ENCODE measurements around the gene AS3MT. TPM values are rescaled to one million over a fixed set of nuclear protein-coding genes. Genes with fewer than 3 reads are reported as not detected.

AS3MT gene
- total RNA-seq, 1 experiment from 2014 or later, result 9.3 TPM

DNA sequence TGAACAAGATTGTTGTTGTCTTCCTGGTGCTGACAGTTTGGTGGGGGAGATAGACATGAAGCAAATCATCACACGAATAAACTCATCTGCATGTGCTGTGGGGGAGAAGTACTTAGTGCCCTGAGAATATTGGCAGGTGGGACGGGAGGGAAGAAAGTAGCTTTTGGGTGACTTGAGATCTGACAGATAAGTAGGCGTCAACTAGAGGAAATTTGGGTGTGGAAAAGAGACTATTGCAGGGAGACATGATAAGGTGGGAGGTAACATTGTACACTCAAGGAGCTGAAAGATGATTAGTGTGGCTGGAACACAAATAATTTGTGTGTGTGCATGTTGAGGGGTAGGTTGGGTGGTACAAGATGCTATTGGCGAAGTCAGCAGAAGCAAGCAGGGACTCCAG, 78.9 kb downstream of the AS3MT start (continued):
- no peak for TF ChIP-seq ZBTB21 (CRISPR knock-in tag; IDR thresholded peaks at IDR 0.05; ENCODE audit: borderline replicate concordance)
- TF ChIP-seq, protein P1, sequence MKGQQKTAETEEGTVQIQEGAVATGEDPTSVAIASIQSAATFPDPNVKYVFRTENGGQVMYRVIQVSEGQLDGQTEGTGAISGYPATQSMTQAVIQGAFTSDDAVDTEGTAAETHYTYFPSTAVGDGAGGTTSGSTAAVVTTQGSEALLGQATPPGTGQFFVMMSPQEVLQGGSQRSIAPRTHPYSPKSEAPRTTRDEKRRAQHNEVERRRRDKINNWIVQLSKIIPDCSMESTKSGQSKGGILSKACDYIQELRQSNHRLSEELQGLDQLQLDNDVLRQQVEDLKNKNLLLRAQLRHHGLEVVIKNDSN (CRISPR knock-in tag; IDR thresholded peaks at IDR 0.05), result no peak
- TF ChIP-seq, protein P2, sequence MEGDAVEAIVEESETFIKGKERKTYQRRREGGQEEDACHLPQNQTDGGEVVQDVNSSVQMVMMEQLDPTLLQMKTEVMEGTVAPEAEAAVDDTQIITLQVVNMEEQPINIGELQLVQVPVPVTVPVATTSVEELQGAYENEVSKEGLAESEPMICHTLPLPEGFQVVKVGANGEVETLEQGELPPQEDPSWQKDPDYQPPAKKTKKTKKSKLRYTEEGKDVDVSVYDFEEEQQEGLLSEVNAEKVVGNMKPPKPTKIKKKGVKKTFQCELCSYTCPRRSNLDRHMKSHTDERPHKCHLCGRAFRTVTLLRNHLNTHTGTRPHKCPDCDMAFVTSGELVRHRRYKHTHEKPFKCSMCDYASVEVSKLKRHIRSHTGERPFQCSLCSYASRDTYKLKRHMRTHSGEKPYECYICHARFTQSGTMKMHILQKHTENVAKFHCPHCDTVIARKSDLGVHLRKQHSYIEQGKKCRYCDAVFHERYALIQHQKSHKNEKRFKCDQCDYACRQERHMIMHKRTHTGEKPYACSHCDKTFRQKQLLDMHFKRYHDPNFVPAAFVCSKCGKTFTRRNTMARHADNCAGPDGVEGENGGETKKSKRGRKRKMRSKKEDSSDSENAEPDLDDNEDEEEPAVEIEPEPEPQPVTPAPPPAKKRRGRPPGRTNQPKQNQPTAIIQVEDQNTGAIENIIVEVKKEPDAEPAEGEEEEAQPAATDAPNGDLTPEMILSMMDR (IDR thresholded peaks at IDR 0.05), result no peak

DNA sequence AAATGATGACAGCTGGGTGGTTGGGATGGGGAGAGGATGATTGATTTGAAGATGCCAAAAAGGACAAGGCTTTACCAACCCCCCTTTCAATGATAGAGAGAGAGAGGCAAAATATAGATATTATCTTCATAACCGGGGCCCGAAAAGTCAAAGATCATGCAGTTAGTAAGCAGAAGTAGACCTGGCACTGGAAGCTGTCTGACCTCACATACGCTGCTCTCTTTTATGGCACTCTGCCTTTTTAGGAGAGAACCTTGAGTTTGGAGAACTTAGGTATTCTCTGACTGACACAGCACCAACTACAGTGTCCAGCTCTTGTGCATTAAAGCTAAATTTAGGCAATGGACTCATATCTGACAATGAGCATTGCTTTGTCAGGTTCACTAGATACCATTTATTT, 79.5 kb downstream of the AS3MT start:
- Mint-ChIP-seq H3K4me1 (peaks cover 11% of the 10 kb centered on the region), H3K36me3 (no peaks in the 10 kb centered on the region), H3K4me3 (no peak overlapping the region), H3K27ac (no peak overlapping the region), H3K27me3 (ENCODE audit: low read depth) (no peaks in the 10 kb centered on the region), H3K9me3 (no peaks in the 10 kb centered on the region)
- TF ChIP-seq ZBTB21 (CRISPR knock-in tag; IDR thresholded peaks at IDR 0.05; ENCODE audit: borderline replicate concordance) (no peak), ZNF396 (CRISPR knock-in tag; IDR thresholded peaks at IDR 0.05; ENCODE audit: borderline replicate concordance) (no peak), JUN (CRISPR knock-in tag; IDR thresholded peaks at IDR 0.05) (no peak), SP1 (CRISPR knock-in tag; conservative IDR thresholded peaks at IDR 0.05) (no peak), ZNF317 (CRISPR knock-in tag; IDR thresholded peaks at IDR 0.05; ENCODE audit: borderline replicate concordance, low read depth) (no peak)
- TF ChIP-seq, protein P3, sequence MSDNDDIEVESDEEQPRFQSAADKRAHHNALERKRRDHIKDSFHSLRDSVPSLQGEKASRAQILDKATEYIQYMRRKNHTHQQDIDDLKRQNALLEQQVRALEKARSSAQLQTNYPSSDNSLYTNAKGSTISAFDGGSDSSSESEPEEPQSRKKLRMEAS (CRISPR knock-in tag; IDR thresholded peaks at IDR 0.05), result no peak
- TF ChIP-seq, protein P4, sequence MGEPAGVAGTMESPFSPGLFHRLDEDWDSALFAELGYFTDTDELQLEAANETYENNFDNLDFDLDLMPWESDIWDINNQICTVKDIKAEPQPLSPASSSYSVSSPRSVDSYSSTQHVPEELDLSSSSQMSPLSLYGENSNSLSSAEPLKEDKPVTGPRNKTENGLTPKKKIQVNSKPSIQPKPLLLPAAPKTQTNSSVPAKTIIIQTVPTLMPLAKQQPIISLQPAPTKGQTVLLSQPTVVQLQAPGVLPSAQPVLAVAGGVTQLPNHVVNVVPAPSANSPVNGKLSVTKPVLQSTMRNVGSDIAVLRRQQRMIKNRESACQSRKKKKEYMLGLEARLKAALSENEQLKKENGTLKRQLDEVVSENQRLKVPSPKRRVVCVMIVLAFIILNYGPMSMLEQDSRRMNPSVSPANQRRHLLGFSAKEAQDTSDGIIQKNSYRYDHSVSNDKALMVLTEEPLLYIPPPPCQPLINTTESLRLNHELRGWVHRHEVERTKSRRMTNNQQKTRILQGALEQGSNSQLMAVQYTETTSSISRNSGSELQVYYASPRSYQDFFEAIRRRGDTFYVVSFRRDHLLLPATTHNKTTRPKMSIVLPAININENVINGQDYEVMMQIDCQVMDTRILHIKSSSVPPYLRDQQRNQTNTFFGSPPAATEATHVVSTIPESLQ (CRISPR knock-in tag; IDR thresholded peaks at IDR 0.05), result no peak
- TF ChIP-seq, protein P5, sequence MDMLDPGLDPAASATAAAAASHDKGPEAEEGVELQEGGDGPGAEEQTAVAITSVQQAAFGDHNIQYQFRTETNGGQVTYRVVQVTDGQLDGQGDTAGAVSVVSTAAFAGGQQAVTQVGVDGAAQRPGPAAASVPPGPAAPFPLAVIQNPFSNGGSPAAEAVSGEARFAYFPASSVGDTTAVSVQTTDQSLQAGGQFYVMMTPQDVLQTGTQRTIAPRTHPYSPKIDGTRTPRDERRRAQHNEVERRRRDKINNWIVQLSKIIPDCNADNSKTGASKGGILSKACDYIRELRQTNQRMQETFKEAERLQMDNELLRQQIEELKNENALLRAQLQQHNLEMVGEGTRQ (CRISPR knock-in tag; IDR thresholded peaks at IDR 0.05), result no peak
- TF ChIP-seq, protein P6, sequence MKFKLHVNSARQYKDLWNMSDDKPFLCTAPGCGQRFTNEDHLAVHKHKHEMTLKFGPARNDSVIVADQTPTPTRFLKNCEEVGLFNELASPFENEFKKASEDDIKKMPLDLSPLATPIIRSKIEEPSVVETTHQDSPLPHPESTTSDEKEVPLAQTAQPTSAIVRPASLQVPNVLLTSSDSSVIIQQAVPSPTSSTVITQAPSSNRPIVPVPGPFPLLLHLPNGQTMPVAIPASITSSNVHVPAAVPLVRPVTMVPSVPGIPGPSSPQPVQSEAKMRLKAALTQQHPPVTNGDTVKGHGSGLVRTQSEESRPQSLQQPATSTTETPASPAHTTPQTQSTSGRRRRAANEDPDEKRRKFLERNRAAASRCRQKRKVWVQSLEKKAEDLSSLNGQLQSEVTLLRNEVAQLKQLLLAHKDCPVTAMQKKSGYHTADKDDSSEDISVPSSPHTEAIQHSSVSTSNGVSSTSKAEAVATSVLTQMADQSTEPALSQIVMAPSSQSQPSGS (CRISPR knock-in tag; IDR thresholded peaks at IDR 0.05; ENCODE audit: borderline replicate concordance, low read depth), result no peak
- TF ChIP-seq, protein P7, sequence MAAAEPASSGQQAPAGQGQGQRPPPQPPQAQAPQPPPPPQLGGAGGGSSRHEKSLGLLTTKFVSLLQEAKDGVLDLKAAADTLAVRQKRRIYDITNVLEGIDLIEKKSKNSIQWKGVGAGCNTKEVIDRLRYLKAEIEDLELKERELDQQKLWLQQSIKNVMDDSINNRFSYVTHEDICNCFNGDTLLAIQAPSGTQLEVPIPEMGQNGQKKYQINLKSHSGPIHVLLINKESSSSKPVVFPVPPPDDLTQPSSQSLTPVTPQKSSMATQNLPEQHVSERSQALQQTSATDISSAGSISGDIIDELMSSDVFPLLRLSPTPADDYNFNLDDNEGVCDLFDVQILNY (CRISPR knock-in tag; IDR thresholded peaks at IDR 0.05), result no peak
- ChIA-PET CTCF (no interaction called here), POLR2A (no interaction called here)
- no peak for ATAC-seq
- DNase-seq (ENCODE audit: low spot score), result no peak

DNA sequence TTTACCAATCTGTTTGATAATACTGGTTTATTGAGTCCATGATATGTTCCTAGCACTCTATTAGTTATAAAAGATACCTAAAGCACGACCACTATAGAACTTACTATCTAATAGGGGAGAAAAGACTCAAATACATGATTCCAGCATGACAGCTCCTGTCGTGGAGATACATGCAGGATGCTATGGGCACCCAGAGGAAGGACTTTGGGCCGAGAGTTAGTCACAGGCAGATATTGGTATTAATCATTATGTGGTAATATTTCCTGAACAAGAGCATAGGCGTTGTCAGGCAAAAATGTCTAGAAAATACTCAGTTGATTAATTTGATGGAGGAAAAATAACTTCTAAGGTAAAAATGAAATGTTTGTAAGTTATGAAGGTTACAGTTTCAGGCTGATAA, 80.6 kb downstream of the AS3MT start:
- no peak for ATAC-seq
- TF ChIP-seq, protein P8, sequence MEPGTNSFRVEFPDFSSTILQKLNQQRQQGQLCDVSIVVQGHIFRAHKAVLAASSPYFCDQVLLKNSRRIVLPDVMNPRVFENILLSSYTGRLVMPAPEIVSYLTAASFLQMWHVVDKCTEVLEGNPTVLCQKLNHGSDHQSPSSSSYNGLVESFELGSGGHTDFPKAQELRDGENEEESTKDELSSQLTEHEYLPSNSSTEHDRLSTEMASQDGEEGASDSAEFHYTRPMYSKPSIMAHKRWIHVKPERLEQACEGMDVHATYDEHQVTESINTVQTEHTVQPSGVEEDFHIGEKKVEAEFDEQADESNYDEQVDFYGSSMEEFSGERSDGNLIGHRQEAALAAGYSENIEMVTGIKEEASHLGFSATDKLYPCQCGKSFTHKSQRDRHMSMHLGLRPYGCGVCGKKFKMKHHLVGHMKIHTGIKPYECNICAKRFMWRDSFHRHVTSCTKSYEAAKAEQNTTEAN (CRISPR knock-in tag; IDR thresholded peaks at IDR 0.05), result no peak
- TF ChIP-seq GTF2I (CRISPR knock-in tag; conservative IDR thresholded peaks at IDR 0.05) (no peak), FOXK1 (CRISPR knock-in tag; IDR thresholded peaks at IDR 0.05) (no peak)
- TF ChIP-seq, protein P4 (CRISPR knock-in tag; IDR thresholded peaks at IDR 0.05), result no peak
- TF ChIP-seq, protein P2 (IDR thresholded peaks at IDR 0.05), result no peak

More for the DNA sequence above, 80.6 kb downstream of the AS3MT start:
- H3K4me1 Mint-ChIP-seq, result peaks cover 9% of the 10 kb centered on the region
- H3K9me3 Mint-ChIP-seq, result peaks cover 5% of the 10 kb centered on the region; the same call in 1 of the 2 replicates
- H3K27me3 Mint-ChIP-seq (ENCODE audit: low read depth), result no peaks in the 10 kb centered on the region
- H3K36me3 Mint-ChIP-seq, result peaks cover 6% of the 10 kb centered on the region; the same call in 1 of the 2 replicates
- no peak overlapping the region for H3K27ac Mint-ChIP-seq
- DNase-seq (ENCODE audit: low spot score), result no peak
- ChIA-PET CTCF (no interaction called here), POLR2A (no interaction called here)
- no peak overlapping the region for H3K4me3 Mint-ChIP-seq

Measured in WTC11 (cell line).